Mesenchymal stem cell (in vitro differentiated cells and primary cell): ENCODE measurements around the gene IL1RL2.

Source experiments
- DNase-seq: peaks from one replicate; pipeline ENCODE4 v3.0.0-alpha.2; 2013
- H2AFZ ChIP-seq: one replicate; pipeline ENCODE4 v1.6.1; 2013; ENCODE audit warnings: low read depth, mild to moderate bottlenecking, control low read depth, inconsistent platforms, low read length, moderate library complexity
- H2AK5ac ChIP-seq: 2 replicates; pipeline ENCODE4 v1.6.1; 2013; ENCODE audit warnings: low read length, moderate library complexity, mild to moderate bottlenecking, inconsistent platforms; ENCODE audit not compliant: severe bottlenecking
- H2BK120ac ChIP-seq: one replicate; pipeline ENCODE4 v1.6.1; 2013; ENCODE audit warnings: low read depth, mild to moderate bottlenecking, inconsistent platforms, low read length, moderate library complexity
- H2BK12ac ChIP-seq, 2 experiments: one replicate each; pipeline ENCODE4 v1.6.1; 2013; ENCODE audit warnings: inconsistent platforms in 2 of 2, low read length in 2 of 2, mild to moderate bottlenecking in 2 of 2, moderate library complexity in 2 of 2, control low read depth in 1 of 2
- H2BK15ac ChIP-seq: one replicate; pipeline ENCODE4 v1.6.1; 2013; ENCODE audit warnings: mild to moderate bottlenecking, low read depth, inconsistent platforms; ENCODE audit not compliant: poor library complexity, severe bottlenecking
- H2BK5ac ChIP-seq: 2 replicates; pipeline ENCODE4 v1.6.1; 2013; ENCODE audit warnings: low read depth, mild to moderate bottlenecking, low read length, control low read depth, inconsistent platforms; ENCODE audit not compliant: poor library complexity, severe bottlenecking
- H3K14ac ChIP-seq, 2 experiments: one replicate each; pipeline ENCODE4 v1.6.1; 2013; ENCODE audit warnings: inconsistent platforms in 2 of 2, low read length in 2 of 2, control low read depth in 1 of 2, mild to moderate bottlenecking in 1 of 2, moderate library complexity in 1 of 2
- H3K18ac ChIP-seq, 2 experiments: one replicate each; pipeline ENCODE4 v1.6.1; 2013; ENCODE audit warnings: inconsistent platforms in 2 of 2, low read length in 2 of 2, control low read depth in 1 of 2, low read depth in 1 of 2, mild to moderate bottlenecking in 1 of 2
- H3K23ac ChIP-seq, 2 experiments: one replicate each; pipeline ENCODE4 v1.6.1; 2013; ENCODE audit warnings: inconsistent platforms in 2 of 2, low read length in 2 of 2, mild to moderate bottlenecking in 2 of 2, moderate library complexity in 2 of 2, control low read depth in 1 of 2
- H3K27ac ChIP-seq: 2 replicates; pipeline ENCODE4 v1.5.1; 2013; ENCODE audit warnings: mild to moderate bottlenecking, moderate library complexity, low read length, control low read depth, inconsistent platforms; ENCODE audit not compliant: poor library complexity, severe bottlenecking
- H3K27me3 ChIP-seq, 2 experiments: 2 replicates each; pipeline versions ENCODE4 v1.6.1 to v1.7.0; 2013; ENCODE audit warnings: low read length in 2 of 2, mild to moderate bottlenecking in 2 of 2, moderate library complexity in 2 of 2, control low read depth in 1 of 2, inconsistent platforms in 1 of 2; ENCODE audit not compliant: control insufficient read depth in 1 of 2, insufficient read depth in 1 of 2
- H3K36me3 ChIP-seq, 2 experiments: 2 replicates each; pipeline versions ENCODE4 v1.6.1 to v1.7.0; 2013; ENCODE audit warnings: low read length in 2 of 2, control low read depth in 1 of 2, inconsistent platforms in 1 of 2, low read depth in 1 of 2, mild to moderate bottlenecking in 1 of 2; ENCODE audit not compliant: insufficient read depth in 2 of 2, control insufficient read depth in 1 of 2
- H3K4ac ChIP-seq, 2 experiments: one replicate each; pipeline ENCODE4 v1.6.1; 2013; ENCODE audit warnings: inconsistent platforms in 2 of 2, low read length in 2 of 2, mild to moderate bottlenecking in 2 of 2, moderate library complexity in 2 of 2, control low read depth in 1 of 2, low read depth in 1 of 2
- H3K4me1 ChIP-seq: 2 replicates; pipeline ENCODE4 v1.6.1; 2013; ENCODE audit warnings: low read depth, low read length, control low read depth; ENCODE audit not compliant: control insufficient read depth, insufficient read depth
- H3K4me2 ChIP-seq: 2 replicates; pipeline ENCODE4 v1.6.1; 2013; ENCODE audit warnings: low read length, mild to moderate bottlenecking, inconsistent platforms; ENCODE audit not compliant: poor library complexity, severe bottlenecking
- H3K4me3 ChIP-seq, 2 experiments: 2 replicates each; pipeline versions ENCODE4 v1.5.1 to v1.7.0; 2013; ENCODE audit warnings: low read length in 2 of 2, mild to moderate bottlenecking in 2 of 2, control low read depth in 1 of 2, low read depth in 1 of 2; ENCODE audit not compliant: insufficient read depth in 1 of 2
- H3K79me1 ChIP-seq: replicated peaks from 2 replicates; pipeline ENCODE4 v1.6.1; 2013; ENCODE audit warnings: mild to moderate bottlenecking, control low read depth, low read length, inconsistent platforms; ENCODE audit not compliant: poor library complexity, severe bottlenecking
- H3K9ac ChIP-seq: 2 replicates; pipeline ENCODE4 v1.7.0; 2013; ENCODE audit warnings: mild to moderate bottlenecking, low read length, moderate library complexity
- H3K9me3 ChIP-seq: 2 replicates; pipeline ENCODE4 v1.7.0; 2013; ENCODE audit warnings: mild to moderate bottlenecking, low read length; ENCODE audit not compliant: control insufficient read depth
- H4K8ac ChIP-seq: one replicate; pipeline ENCODE4 v1.6.1; 2013; ENCODE audit warnings: inconsistent platforms, mild to moderate bottlenecking, low read length, moderate library complexity
- H4K91ac ChIP-seq: one replicate; pipeline ENCODE4 v1.6.1; 2013; ENCODE audit warnings: mild to moderate bottlenecking, low read length, inconsistent platforms
- WGBS: methylation state at CpG from one replicate; pipeline ENCODE4 v1.1.7; 2013; ENCODE audit warnings: mixed read lengths; 5-methylcytosine and 5-hydroxymethylcytosine counted together

IL1RL2 gene

DNA sequence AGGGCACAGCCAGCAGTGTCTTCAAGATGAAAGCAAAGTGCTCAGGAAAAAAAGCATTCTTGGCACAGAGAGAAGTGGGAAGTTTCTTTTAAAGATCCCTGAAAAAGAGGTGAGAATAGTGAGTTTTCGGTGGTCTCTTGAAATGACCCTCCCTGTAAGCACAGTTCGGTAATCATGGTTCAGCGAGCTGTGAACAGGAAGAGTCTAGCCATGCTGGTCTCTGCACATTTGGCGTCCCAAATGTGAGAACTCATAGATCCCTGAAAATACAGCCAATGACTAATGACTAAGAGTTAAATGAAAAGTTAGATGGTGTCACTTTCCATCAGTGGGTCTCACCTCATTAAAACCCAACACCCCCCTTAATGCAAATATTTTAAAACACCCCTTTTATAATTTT, 40.9 kb upstream of the IL1RL2 start:
- Histone ChIP-seq H3K27me3 (no peaks in the 10 kb centered on the region), H2BK15ac (no peak overlapping the region), H3K79me1 (peaks cover 19% of the 10 kb centered on the region), H3K36me3 (peaks cover 10 to 60% of the 10 kb centered on the region in 2 experiments), H3K9ac (no peak overlapping the region), H3K4me3 (peak overlapping the region in 1 of 2 experiments; percentile 80), H4K91ac (no peak overlapping the region), H3K18ac (no peak overlapping the region), H3K4me1 (peaks cover 15% of the 10 kb centered on the region), H2AK5ac (no peak overlapping the region), H3K23ac (no peak overlapping the region), H3K4ac (no peak overlapping the region), H3K14ac (no peak overlapping the region), H3K4me2 (no peak overlapping the region), H4K8ac (no peak overlapping the region), H2AFZ (no peak overlapping the region), H2BK12ac (no peak overlapping the region), H3K27ac (no peak overlapping the region), H2BK5ac (no peak overlapping the region), H2BK120ac (no peak overlapping the region), H3K9me3 (peaks cover 39% of the 10 kb centered on the region)
- WGBS: 99% methylated on average over 4 of the region's 4 CpGs
- DNase-seq: peak; percentile 18

DNA sequence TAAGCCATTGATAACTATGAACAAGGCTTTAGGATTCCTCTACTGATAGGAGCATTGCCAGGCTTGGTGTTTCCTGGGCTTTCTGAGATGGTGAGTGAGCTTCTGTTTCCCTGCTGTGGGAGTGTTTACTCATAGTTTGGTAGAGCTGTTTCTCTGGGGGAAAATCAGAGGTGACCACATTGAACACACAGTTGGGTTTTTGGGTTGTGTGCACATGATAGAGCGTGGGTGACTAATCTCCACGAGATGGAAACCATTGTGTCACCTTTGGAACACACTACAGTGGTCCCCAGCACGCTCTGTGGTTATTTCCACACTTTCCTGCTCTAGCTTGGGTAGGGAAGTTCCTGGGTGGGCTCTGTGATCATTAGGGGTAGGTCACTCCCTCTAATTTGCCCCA, 38.9 kb upstream of the IL1RL2 start:
- 98% methylated on average over 3 of the region's 3 CpGs for WGBS
- no peak overlapping the region for H4K91ac ChIP-seq
- peaks cover 10 to 76% of the 10 kb centered on the region in 2 experiments for H3K36me3 ChIP-seq
- H3K4ac ChIP-seq: no peak overlapping the region
- no peak overlapping the region for H2BK5ac ChIP-seq
- no peak overlapping the region for H2BK15ac ChIP-seq
- no peak overlapping the region for H2AFZ ChIP-seq
- H3K18ac ChIP-seq: no peak overlapping the region
- peak; percentile 28 for DNase-seq
- H3K4me1 ChIP-seq: peaks cover 10% of the 10 kb centered on the region
- H2BK120ac ChIP-seq: no peak overlapping the region
- no peak overlapping the region for H2BK12ac ChIP-seq
- H3K27ac ChIP-seq: no peak overlapping the region
- H3K4me2 ChIP-seq: no peak overlapping the region
- no peaks in the 10 kb centered on the region for H3K27me3 ChIP-seq
- H3K14ac ChIP-seq: no peak overlapping the region
- H3K4me3 ChIP-seq: peak overlapping the region in 1 of 2 experiments; percentile 55
- no peak overlapping the region for H4K8ac ChIP-seq
- no peak overlapping the region for H3K23ac ChIP-seq
- peaks cover 29% of the 10 kb centered on the region for H3K79me1 ChIP-seq
- H3K9ac ChIP-seq: peak overlapping the region; percentile 83
- H3K9me3 ChIP-seq: peaks cover 39% of the 10 kb centered on the region
- no peak overlapping the region for H2AK5ac ChIP-seq

DNA sequence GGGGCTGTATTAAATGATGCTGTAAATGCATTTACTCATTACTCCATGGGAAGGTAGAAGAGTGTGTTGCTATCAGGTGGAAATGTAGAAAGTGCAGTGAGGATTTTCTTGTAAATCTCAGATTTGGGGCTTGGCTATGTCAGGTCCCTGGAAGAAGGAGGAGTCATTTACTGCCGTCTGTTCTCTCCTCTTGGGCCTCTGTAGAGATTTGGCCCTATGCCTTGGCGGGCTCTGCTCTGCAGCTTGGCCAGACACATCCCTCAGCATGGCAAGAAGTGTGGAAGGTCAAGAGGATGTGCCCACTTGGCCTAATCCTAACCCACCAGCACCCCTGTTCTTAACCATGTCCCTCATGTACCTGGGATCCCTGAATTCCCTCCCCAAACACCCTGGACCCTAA, 37.6 kb upstream of the IL1RL2 start:
- peaks cover 7% of the 10 kb centered on the region for H3K4me1 ChIP-seq

DNA sequence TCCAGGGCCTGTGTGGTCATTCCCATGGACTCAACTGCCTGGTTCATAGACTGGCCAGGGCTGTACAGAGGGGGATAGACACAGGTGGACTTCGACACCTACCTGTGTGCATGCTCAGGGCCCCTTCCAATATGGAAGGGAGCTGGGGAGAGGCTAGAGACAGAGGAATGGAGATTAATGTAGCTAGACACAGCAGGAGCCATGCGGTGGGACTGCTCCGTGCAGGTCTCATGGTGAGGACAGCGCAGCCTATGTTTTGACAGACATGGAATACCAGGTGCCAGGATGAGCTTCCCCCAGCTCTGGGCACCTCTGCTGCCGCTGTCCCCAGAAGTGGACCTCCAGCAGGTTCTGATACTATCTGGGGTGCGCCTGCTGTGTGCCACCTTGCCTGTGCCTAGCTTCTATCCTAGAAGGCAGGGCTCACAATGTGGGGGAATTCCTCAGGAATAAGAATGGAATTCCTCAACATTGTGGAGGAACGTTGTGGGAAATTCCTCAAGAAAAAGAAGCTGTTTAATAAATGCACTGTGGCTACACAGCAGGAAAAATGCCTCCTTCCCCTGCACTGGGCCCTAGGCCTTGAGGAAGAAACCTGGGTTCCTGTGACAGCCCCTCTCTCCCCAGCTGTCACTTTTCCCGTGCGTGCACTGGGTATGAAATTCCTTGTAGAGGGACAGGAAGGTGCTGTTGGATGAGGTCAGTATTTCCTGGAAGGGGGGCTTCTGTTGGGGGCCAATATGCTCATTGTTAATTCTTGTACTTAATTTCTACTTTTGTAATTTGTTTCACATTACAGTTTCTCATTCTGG, 37.0 kb upstream of the IL1RL2 start:
- Histone ChIP-seq H2AK5ac (no peak overlapping the region), H4K91ac (no peak overlapping the region), H3K36me3 (peaks cover 20 to 87% of the 10 kb centered on the region in 2 experiments), H2BK5ac (no peak overlapping the region), H3K79me1 (peaks cover 21% of the 10 kb centered on the region), H3K4me2 (no peak overlapping the region), H3K9me3 (peaks cover 36% of the 10 kb centered on the region), H2BK12ac (no peak overlapping the region), H3K18ac (peak overlapping the region in 1 of 2 experiments; percentile 18), H2BK15ac (no peak overlapping the region), H3K9ac (peak overlapping the region; percentile 83), H3K4me1 (peaks cover 7% of the 10 kb centered on the region), H3K23ac (no peak overlapping the region), H2BK120ac (no peak overlapping the region), H2AFZ (no peak overlapping the region), H4K8ac (peak overlapping the region; percentile 12), H3K4me3 (peak overlapping the region in 1 of 2 experiments; percentile 3), H3K27me3 (no peaks in the 10 kb centered on the region), H3K27ac (peak overlapping the region; percentile 11), H3K14ac (peak overlapping the region in 1 of 2 experiments; percentile 62), H3K4ac (no peak overlapping the region)
- 96% methylated on average over 7 of the region's 9 CpGs for WGBS
- DNase-seq: no peak

More for the DNA sequence above, 37.6 kb upstream of the IL1RL2 start:
- H3K9me3 ChIP-seq: peaks cover 39% of the 10 kb centered on the region
- peak overlapping the region; percentile 18 for H4K91ac ChIP-seq
- no peak overlapping the region for H3K23ac ChIP-seq
- H2AFZ ChIP-seq: no peak overlapping the region
- 87% methylated on average over 2 of the region's 2 CpGs for WGBS
- no peak overlapping the region for H2BK15ac ChIP-seq
- no peak overlapping the region for H3K4me2 ChIP-seq
- peak overlapping the region in 1 of 2 experiments; percentile 3 for H3K4me3 ChIP-seq
- H3K9ac ChIP-seq: peak overlapping the region; percentile 83
- H2BK5ac ChIP-seq: no peak overlapping the region
- H4K8ac ChIP-seq: peak overlapping the region; percentile 12
- H2BK12ac ChIP-seq: no peak overlapping the region
- no peak overlapping the region for H3K4ac ChIP-seq
- H3K79me1 ChIP-seq: peaks cover 25% of the 10 kb centered on the region
- peak overlapping the region in 1 of 2 experiments; percentile 62 for H3K14ac ChIP-seq
- H3K36me3 ChIP-seq: peaks cover 13 to 87% of the 10 kb centered on the region in 2 experiments
- no peak overlapping the region for H2AK5ac ChIP-seq
- no peak for DNase-seq
- no peaks in the 10 kb centered on the region for H3K27me3 ChIP-seq
- no peak overlapping the region for H2BK120ac ChIP-seq
- H3K27ac ChIP-seq: no peak overlapping the region
- H3K18ac ChIP-seq: no peak overlapping the region
